GM12865 (cell line): ENCODE results near the gene MAP4K2.

ENCODE experiments used
- DNase-seq: peaks from one replicate; pipeline ENCODE4 v3.0.0; 2010; ENCODE audit warnings: low read depth
- H3K4me3 ChIP-seq: 2 replicates; pipeline ENCODE4 v1.5.1; 2011; ENCODE audit warnings: mild to moderate bottlenecking, low read depth, low read length, control low read depth
- TF ChIP-seq, protein P1 (sequence below): IDR thresholded peaks from 2 replicates; pipeline ENCODE4 v1.5.1; 2011; ENCODE audit warnings: low read length, control low read depth, low read depth, inconsistent platforms; ENCODE audit not compliant: insufficient read depth; ENCODE audit errors: missing control alignments

The MAP4K2 gene

GRCh38 chr11:64794526-64794925 lies 8.5 kb downstream of the MAP4K2 start:
- DNase-seq, result no peak
- TF ChIP-seq, protein P1, sequence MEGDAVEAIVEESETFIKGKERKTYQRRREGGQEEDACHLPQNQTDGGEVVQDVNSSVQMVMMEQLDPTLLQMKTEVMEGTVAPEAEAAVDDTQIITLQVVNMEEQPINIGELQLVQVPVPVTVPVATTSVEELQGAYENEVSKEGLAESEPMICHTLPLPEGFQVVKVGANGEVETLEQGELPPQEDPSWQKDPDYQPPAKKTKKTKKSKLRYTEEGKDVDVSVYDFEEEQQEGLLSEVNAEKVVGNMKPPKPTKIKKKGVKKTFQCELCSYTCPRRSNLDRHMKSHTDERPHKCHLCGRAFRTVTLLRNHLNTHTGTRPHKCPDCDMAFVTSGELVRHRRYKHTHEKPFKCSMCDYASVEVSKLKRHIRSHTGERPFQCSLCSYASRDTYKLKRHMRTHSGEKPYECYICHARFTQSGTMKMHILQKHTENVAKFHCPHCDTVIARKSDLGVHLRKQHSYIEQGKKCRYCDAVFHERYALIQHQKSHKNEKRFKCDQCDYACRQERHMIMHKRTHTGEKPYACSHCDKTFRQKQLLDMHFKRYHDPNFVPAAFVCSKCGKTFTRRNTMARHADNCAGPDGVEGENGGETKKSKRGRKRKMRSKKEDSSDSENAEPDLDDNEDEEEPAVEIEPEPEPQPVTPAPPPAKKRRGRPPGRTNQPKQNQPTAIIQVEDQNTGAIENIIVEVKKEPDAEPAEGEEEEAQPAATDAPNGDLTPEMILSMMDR, result no peak
- H3K4me3 ChIP-seq, result no peak overlapping the region

DNA sequence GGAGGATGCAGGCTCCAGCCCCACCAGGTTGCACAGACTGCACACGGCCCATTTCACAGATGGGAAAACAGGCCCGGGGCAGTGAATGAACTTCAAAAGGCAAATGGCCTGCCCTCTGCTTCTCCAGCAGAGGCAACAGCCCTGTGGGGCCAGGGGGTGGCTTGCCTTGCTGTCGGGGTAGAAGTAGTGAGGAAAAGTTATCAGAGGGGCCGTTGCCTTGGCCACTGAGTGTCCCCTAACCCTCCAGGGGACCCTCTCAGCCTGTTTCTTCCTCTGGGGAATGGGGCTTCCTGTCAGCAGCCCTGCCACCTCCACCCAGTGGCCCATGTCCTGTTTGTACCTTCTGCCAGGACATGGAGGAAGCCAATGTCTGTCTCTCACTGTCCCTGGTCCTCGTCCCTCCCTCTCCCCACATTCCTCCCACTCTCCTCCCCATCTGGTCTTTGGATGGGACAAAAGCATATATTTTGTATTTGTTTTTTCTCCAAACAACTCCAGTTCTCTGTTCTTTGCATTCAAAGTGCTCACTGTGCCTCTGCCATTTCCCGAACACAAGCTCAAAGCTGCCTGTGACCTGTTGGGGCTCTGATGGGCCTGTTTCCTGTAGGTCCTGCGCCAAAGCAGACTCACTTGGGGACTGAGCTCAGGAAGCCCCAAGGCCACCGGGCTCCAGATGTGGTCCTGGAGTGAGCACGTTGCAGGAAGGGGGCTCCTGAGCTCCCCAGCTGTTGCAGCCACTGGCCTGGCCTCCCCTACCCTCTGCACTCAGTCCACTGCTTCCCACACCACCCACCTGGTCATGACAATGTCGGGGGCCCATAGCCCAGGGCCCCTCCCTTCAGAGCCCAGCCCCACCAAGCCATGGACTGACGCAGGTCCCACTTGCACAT lies 9.5 kb downstream of the MAP4K2 start:
- TF ChIP-seq, protein P1, result no peak
- no peak for DNase-seq
- no peak overlapping the region for H3K4me3 ChIP-seq

DNA sequence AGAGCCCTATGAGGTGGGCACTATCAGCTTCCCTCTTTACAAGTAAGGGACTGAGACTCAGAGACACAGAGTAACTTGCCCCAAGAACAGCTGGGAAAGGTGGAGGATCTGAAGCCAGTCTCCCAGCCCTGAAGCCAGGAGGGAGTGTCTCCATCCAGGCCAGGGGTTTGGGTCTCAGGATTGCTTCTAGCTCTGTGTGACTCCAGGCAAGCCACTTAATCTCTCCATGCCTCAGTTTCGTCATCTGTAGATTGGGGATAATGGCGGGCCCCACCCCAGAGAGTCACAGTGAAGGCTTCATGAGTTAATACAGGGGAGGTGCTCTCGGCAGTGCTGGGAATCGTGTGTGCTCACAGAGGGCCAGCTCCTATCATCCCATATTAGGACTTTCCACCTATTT lies 10.5 kb downstream of the MAP4K2 start:
- DNase-seq, result no peak
- no peak overlapping the region for H3K4me3 ChIP-seq
- TF ChIP-seq, protein P1, result no peak

DNA sequence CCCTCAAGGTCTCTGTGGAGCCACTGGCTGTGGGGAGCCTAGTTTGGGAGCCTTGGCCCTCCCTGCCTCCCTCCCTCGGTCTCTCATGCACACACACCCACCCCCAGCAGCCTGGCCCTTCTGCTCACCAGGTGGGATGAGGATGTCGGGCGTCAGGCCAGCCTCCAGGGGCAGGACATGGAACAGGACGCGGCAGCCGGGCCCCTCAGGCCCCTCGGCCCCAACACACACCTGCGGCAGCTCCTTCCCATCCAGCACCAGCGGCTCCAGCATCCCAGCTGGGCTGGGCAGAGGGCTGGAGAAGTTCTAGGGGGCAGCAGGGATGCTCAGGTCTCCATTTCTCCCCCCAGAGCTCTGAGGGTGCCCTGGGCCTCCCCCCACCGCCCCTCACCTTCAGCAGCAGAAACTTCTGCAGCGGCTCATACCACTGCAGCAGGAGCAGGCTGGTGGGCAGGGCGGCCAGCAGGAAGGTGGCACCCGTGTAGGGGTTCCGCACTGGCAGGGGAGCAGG lies 11.2 kb downstream of the MAP4K2 start:
- H3K4me3 ChIP-seq, result no peak overlapping the region
- no peak for DNase-seq
- TF ChIP-seq, protein P1, result no peak

GRCh38 chr11:64790205-64791095 lies 12.6 kb downstream of the MAP4K2 start:
- DNase-seq, result no peak
- TF ChIP-seq, protein P1, result no peak
- no peak overlapping the region for H3K4me3 ChIP-seq

DNA sequence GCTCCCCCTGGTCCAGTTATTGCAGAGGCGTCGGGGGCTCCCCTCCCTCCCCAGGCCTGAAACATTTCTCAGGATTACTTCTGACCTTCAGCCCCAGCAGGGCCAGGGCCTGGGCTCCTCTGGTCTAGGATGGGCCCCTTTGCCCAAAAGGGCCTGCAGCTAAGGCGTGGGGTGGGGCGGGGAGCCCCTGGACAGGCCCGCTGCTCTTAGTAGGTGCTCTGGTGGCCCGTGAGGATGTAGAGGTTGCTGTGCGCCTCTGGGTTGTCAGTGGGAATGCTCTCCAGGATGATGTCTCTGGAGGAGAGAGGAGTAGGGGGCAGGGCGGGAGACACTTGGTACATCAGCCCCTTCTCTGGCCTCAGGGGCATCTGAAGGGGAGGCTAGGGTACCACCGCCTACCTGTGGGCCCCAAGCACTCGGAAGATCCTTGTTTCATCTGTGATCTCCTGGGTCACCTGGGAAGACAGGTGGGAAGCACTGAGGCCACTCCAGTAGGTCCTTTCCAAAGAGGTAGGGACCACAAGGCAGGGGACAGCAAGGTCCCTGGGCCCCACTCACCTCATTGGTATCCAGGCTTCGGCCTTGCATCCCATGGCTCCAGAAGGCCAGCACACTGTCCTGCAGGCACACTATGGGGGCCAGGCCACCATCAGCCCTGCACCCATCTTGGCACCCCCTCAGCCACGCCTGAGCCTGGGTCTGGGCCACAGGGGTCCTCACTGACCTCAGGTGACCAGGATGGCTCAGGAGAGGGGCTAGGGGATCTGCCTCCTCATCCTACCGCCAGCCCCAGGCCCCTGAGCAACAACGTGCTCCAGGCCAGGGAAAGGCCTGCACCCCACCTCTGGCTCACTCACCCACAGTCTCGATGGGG lies 13.4 kb downstream of the MAP4K2 start:
- TF ChIP-seq, protein P1, result no peak
- no peak overlapping the region for H3K4me3 ChIP-seq
- DNase-seq, result no peak
